Smooth muscle cell (in vitro differentiated cells): ENCODE measurements around the gene TXNRD3. TPM values are rescaled to one million over a fixed set of nuclear protein-coding genes. Genes with fewer than 3 reads are reported as not detected.

Experiments used
- DNase-seq: peaks from one replicate; lab custom pipeline; 2025; ENCODE audit not compliant: unreplicated experiment; lab: John Stamatoyannopoulos, UW
- H2AFZ ChIP-seq: fragments of 200-600 bp; sonication (generic); 2 replicates; pipeline ENCODE4 v1.6.0; 2016; ENCODE audit warnings: antibody characterized with exemption, low read depth, mild to moderate bottlenecking
- H3F3A ChIP-seq: fragments of 200-600 bp; sonication (generic); 2 replicates; pipeline ENCODE4 v1.6.0; 2017; ENCODE audit warnings: antibody characterized with exemption, low read depth
- H3K27ac ChIP-seq: fragments of 200-600 bp; sonication (generic); 2 replicates; pipeline ENCODE4 v1.5.1; 2016; ENCODE audit warnings: low read depth, mild to moderate bottlenecking
- H3K27me3 ChIP-seq: fragments of 200-600 bp; sonication (generic); 2 replicates; pipeline ENCODE4 v1.6.1; 2016; ENCODE audit warnings: low read depth, mild to moderate bottlenecking
- H3K36me3 ChIP-seq: fragments of 200-600 bp; sonication (generic); 2 replicates; pipeline ENCODE4 v1.5.1; 2016; ENCODE audit warnings: low read depth
- H3K4me1 ChIP-seq: fragments of 200-600 bp; sonication (generic); 2 replicates; pipeline ENCODE4 v1.5.1; 2016; ENCODE audit warnings: low read depth
- H3K4me2 ChIP-seq: fragments of 200-600 bp; sonication (generic); 2 replicates; pipeline ENCODE4 v1.6.0; 2016; ENCODE audit warnings: mild to moderate bottlenecking
- H3K4me3 ChIP-seq: fragments of 200-600 bp; sonication (generic); 2 replicates; pipeline ENCODE4 v1.5.1; 2016; ENCODE audit warnings: mild to moderate bottlenecking
- H3K79me2 ChIP-seq: fragments of 200-600 bp; sonication (generic); 2 replicates; pipeline ENCODE4 v1.6.0; 2016; ENCODE audit warnings: low read depth, mild to moderate bottlenecking
- H3K9ac ChIP-seq: fragments of 200-600 bp; sonication (generic); 2 replicates; pipeline ENCODE4 v1.6.0; 2016; ENCODE audit warnings: low read depth
- H3K9me3 ChIP-seq: fragments of 200-600 bp; sonication (generic); replicated peaks from 2 replicates; pipeline ENCODE4 v1.5.1; 2016; ENCODE audit warnings: low read depth
- H4K20me1 ChIP-seq: fragments of 200-600 bp; sonication (generic); 2 replicates; pipeline ENCODE4 v1.6.0; 2016; ENCODE audit warnings: low read depth
- CTCF ChIP-seq: fragments of 200-600 bp; sonication (generic); IDR thresholded peaks from 2 replicates; pipeline ENCODE4 v1.5.1; 2017; ENCODE audit warnings: borderline replicate concordance, mild to moderate bottlenecking, antibody characterized with exemption; ENCODE audit not compliant: insufficient read depth, poor library complexity, severe bottlenecking
- WGBS: methylation state at CpG from one replicate; pipeline ENCODE4 v1.1.7; 2016; ENCODE audit warnings: low lambda C conversion rate; 5-methylcytosine and 5-hydroxymethylcytosine counted together
- polyA plus RNA-seq: library from polyadenylated mRNA; unstranded; fragments of >200 nt; fragmentation: Nextera tagmentation; extraction: Ambion mirVana; gene quantifications from 2 replicates; pipeline ENCODE4 v1.2.1, GENCODE V29; 2016
- total RNA-seq: library from RNA; depleted of rRNA; stranded (reverse); fragments of >200 nt; gene quantifications from 2 replicates; pipeline ENCODE4 v1.2.3, GENCODE V29; 2014

Gene TXNRD3
- total and polyA plus RNA-seq, 2 experiments from 2014 or later, result 13.7 to 27.2 TPM

GRCh38 chr3:126656371-126657134 lies 1.6 kb upstream of the TXNRD3 start:
- Histone ChIP-seq H2AFZ (no peak overlapping the region), H3F3A (no peaks in the 10 kb centered on the region), H3K27ac (no peak overlapping the region), H3K9me3 (no peaks in the 10 kb centered on the region), H3K4me1 (peaks cover 12% of the 10 kb centered on the region), H3K36me3 (no peaks in the 10 kb centered on the region), H3K4me3 (no peak overlapping the region), H4K20me1 (no peaks in the 10 kb centered on the region), H3K79me2 (peaks cover 9% of the 10 kb centered on the region), H3K4me2 (no peak overlapping the region), H3K27me3 (peaks cover 14% of the 10 kb centered on the region), H3K9ac (no peak overlapping the region)
- WGBS, result 87% methylated on average over 8 of the region's 8 CpGs
- DNase-seq, result no peak
- no peak for TF ChIP-seq CTCF

GRCh38 chr3:126655887-126656286 lies 963 bp upstream of the TXNRD3 start:
- peaks cover 12% of the 10 kb centered on the region for H3K4me1 ChIP-seq
- H3K4me3 ChIP-seq, result no peak overlapping the region
- WGBS, result 95% methylated on average over 11 of the region's 11 CpGs
- peaks cover 9% of the 10 kb centered on the region for H3K27me3 ChIP-seq
- no peaks in the 10 kb centered on the region for H3K9me3 ChIP-seq
- H3K4me2 ChIP-seq, result no peak overlapping the region
- no peak overlapping the region for H3K27ac ChIP-seq
- no peaks in the 10 kb centered on the region for H3K36me3 ChIP-seq
- H2AFZ ChIP-seq, result no peak overlapping the region
- no peak for DNase-seq
- H3K9ac ChIP-seq, result no peak overlapping the region
- H4K20me1 ChIP-seq, result no peaks in the 10 kb centered on the region
- no peak for TF ChIP-seq CTCF
- H3K79me2 ChIP-seq, result peaks cover 9% of the 10 kb centered on the region
- no peaks in the 10 kb centered on the region for H3F3A ChIP-seq

- Histone ChIP-seq H3K9me3 (no peaks in the 10 kb centered on the region), H3K27me3 (no peaks in the 10 kb centered on the region), H3K9ac (no peak overlapping the region), H3K79me2 (peaks cover 9% of the 10 kb centered on the region), H3K4me1 (peaks cover 16% of the 10 kb centered on the region), H3K4me3 (no peak overlapping the region), H4K20me1 (no peaks in the 10 kb centered on the region), H3K36me3 (peaks cover 2% of the 10 kb centered on the region), H3F3A (peaks cover 3% of the 10 kb centered on the region), H3K27ac (no peak overlapping the region), H2AFZ (no peak overlapping the region), H3K4me2 (no peak overlapping the region)
- no peak for DNase-seq
- TF ChIP-seq CTCF, result no peak
- 76% methylated on average over 2 of the region's 2 CpGs for WGBS
These were observed 5.3 kb downstream of the TXNRD3 start for GRCh38 chr3:126649556-126650092.
